ENCODE results near the gene FNDC3A. TPM values are rescaled to one million over a fixed set of nuclear protein-coding genes. Genes with fewer than 3 reads are reported as not detected.
"Not testable (repeated sequence)": the region's sequence is repeated elsewhere in the genome, so short reads cannot be mapped to it uniquely, and the experiment has no call there.

Gene FNDC3A
- total RNA-seq, 4 donors from 2014 or later, result 90.3 to 125 (median 111) TPM

DNA sequence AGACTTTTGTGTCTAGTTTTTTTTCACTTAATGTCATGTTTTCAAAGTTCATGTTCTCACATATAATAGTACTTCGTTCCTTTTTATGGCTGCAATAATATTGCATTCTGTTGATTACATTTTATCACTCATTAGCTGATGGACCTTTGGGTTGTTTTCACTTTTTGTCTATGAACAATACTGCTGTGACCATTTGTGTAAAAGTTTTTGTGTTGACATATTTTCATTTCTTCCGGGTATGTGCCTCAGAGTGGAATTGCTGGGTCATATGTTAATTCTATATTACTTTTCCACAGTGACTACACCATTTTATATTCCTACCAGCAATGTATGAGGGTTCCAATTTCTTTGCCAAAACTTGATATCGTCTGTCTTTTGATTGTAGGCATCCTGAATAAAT lies 158.6 kb downstream of the FNDC3A start:
- Histone ChIP-seq H3K36me3 (peaks cover 21 to 35% of the 10 kb centered on the region in 2 donors), H3K4me3 (replicated peaks in 1 of 3) (no peak overlapping the region), H3K27me3 (no peaks in the 10 kb centered on the region), H3K27ac (no peak overlapping the region), H3K4me1 (no peaks in the 10 kb centered on the region), H3K9me3 (no peaks in the 10 kb centered on the region)
- WGBS, 2 donors, result 96 to 97% methylated on average over 3 of the region's 3 CpGs
- intact Hi-C loops (cut with DNase I), result no loop called here
- DNase-seq, result no peak
- TF ChIP-seq, protein P1, sequence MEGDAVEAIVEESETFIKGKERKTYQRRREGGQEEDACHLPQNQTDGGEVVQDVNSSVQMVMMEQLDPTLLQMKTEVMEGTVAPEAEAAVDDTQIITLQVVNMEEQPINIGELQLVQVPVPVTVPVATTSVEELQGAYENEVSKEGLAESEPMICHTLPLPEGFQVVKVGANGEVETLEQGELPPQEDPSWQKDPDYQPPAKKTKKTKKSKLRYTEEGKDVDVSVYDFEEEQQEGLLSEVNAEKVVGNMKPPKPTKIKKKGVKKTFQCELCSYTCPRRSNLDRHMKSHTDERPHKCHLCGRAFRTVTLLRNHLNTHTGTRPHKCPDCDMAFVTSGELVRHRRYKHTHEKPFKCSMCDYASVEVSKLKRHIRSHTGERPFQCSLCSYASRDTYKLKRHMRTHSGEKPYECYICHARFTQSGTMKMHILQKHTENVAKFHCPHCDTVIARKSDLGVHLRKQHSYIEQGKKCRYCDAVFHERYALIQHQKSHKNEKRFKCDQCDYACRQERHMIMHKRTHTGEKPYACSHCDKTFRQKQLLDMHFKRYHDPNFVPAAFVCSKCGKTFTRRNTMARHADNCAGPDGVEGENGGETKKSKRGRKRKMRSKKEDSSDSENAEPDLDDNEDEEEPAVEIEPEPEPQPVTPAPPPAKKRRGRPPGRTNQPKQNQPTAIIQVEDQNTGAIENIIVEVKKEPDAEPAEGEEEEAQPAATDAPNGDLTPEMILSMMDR (IDR thresholded peaks at IDR 0.05), result no peak
- TF ChIP-seq POLR2A (IDR thresholded peaks at IDR 0.05), result no peak

DNA sequence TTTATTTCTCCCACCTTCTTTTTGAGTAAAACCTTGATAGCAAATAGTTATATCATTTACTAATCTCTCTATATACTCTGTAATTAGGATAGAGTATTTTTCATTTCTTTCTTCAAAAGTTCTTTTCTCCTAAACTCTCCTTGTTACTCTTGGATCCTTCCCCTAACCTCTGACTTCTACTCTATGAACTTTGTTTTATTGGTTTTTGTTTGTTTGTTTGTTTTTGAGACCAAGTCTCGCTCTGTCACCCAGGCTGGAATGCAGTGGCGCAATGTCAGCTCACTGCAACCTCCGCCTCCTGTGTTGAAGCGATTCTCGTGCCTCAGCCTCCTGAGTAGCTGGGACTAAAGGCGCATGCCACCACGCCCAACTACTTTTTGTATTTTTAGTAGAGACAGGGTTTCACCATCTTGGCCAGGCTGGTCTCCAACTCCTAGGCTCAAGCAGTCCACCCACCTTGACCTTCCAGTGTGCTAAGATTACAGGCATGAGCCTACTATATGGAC lies 161.5 kb downstream of the FNDC3A start:
- peaks cover 16 to 22% of the 10 kb centered on the region in 2 donors for H3K36me3 ChIP-seq
- H3K4me3 ChIP-seq (replicated peaks in 1 of 3); DNase-seq; H3K27ac ChIP-seq; H3K4me1 ChIP-seq; H3K27me3 ChIP-seq; intact Hi-C loops (cut with DNase I); H3K9me3 ChIP-seq: not testable (repeated sequence)
- WGBS, 2 donors, result 97 to 99% methylated on average over 7 of the region's 7 CpGs

DNA sequence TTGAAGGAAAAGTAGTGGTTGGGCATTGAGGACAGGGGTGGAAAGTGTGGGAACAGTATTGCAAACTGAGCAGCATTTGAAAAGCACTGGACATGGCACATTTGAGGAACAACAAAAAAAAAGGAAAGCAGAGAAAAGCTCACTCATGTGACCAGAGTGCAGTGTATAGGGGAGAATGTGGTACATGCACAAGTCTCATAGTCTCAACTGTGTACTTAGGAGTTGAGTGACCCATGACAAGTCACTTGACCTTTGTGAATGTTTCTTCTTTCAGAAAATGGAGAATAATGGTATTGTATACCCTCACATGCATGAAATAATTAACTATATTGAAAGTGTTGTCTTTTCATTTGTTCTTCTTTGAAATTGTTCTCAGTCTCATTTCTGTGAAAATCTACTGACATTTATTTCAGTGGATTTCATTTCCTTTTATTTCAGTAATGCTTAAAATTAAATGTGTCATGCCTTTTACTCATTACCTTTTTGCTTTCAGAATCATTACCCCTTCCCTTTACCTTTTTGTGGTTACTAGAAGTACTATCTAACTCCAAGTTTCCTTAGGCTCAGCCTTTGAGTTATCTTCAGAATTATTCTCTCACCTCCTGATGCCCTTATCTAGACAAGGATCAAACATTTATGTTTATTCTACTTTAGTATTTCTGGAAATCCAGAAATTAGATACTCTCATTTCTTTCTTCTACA lies 165.3 kb downstream of the FNDC3A start:
- intact Hi-C loops (cut with DNase I), result no loop called here
- peaks cover 10 to 13% of the 10 kb centered on the region in 2 donors for H3K36me3 ChIP-seq
- H3K9me3 ChIP-seq, result no peaks in the 10 kb centered on the region
- H3K27ac ChIP-seq, result peak overlapping the region in 1 of 3 donors; percentile 5
- DNase-seq, result no peak
- H3K4me1 ChIP-seq, result peaks cover 7 to 9% of the 10 kb centered on the region in 2 donors
- TF ChIP-seq, protein P1 (IDR thresholded peaks at IDR 0.05), result no peak
- no peak for TF ChIP-seq POLR2A (IDR thresholded peaks at IDR 0.05)
- no peak overlapping the region for H3K4me3 ChIP-seq (replicated peaks in 1 of 3)
- no peaks in the 10 kb centered on the region for H3K27me3 ChIP-seq

DNA sequence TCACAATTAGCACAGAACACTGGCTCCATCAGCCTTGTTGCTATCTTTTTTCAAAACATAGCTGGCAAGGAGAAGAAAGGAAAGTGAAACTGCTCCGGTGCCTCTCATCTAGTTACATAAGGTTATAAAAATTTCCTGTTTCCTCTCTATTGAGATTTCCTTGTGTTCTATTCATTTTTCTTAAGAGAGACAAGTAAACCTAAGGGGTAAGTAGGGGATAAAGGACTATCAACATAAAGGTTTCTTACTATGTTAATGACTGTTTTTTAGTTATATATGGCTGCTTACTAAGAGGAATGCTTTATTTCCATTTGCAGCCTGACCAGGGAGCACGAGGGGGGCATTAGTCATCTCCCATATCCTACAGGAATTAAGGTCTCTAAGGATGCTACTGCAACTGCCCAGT lies 171.2 kb downstream of the FNDC3A start:
- Histone ChIP-seq H3K27me3 (no peaks in the 10 kb centered on the region), H3K4me3 (replicated peaks in 1 of 3) (no peak overlapping the region), H3K36me3 (peaks cover 7 to 13% of the 10 kb centered on the region in 2 donors), H3K4me1 (peaks cover 4 to 9% of the 10 kb centered on the region in 2 donors), H3K27ac (peak overlapping the region; percentile 6 to 55 (median 51)), H3K9me3 (no peaks in the 10 kb centered on the region)
- TF ChIP-seq POLR2A (IDR thresholded peaks at IDR 0.05), result no peak
- TF ChIP-seq, protein P1 (IDR thresholded peaks at IDR 0.05), result no peak
- 44 to 65% methylated on average over 2 of the region's 2 CpGs for WGBS, 2 donors
- intact Hi-C loops (cut with DNase I), result no loop called here
- no peak for DNase-seq

DNA sequence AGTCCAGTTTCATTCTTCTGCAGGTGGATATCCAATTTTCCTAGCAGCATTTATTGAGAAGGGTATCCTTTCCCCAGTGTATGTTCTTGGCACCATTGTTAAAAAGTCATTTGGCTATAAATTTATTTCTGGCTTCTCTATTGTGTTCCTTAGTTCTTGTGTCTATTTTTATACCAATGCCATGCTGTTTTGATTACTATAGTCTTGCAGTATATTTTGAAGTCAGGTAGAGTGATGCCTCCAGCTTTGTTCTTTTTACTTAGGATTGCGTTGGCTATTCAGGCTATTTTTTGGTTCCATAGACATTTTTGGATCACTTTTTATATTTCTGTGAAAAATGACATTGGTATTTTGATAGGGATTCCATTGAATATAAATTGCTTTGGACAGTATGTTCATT lies 172.7 kb downstream of the FNDC3A start:
- Histone ChIP-seq H3K4me1 (peaks cover 4 to 9% of the 10 kb centered on the region in 2 donors), H3K27ac (no peak overlapping the region), H3K36me3 (peaks cover 7 to 13% of the 10 kb centered on the region in 2 donors), H3K27me3 (no peaks in the 10 kb centered on the region), H3K4me3 (replicated peaks in 1 of 3) (no peak overlapping the region), H3K9me3 (no peaks in the 10 kb centered on the region)
- no peak for DNase-seq
- WGBS, 2 donors, result 100% methylated on average over 1 of the region's 1 CpG
- TF ChIP-seq, protein P1 (IDR thresholded peaks at IDR 0.05), result no peak
- no peak for TF ChIP-seq POLR2A (IDR thresholded peaks at IDR 0.05)
- intact Hi-C loops (cut with DNase I), result no loop called here

DNA sequence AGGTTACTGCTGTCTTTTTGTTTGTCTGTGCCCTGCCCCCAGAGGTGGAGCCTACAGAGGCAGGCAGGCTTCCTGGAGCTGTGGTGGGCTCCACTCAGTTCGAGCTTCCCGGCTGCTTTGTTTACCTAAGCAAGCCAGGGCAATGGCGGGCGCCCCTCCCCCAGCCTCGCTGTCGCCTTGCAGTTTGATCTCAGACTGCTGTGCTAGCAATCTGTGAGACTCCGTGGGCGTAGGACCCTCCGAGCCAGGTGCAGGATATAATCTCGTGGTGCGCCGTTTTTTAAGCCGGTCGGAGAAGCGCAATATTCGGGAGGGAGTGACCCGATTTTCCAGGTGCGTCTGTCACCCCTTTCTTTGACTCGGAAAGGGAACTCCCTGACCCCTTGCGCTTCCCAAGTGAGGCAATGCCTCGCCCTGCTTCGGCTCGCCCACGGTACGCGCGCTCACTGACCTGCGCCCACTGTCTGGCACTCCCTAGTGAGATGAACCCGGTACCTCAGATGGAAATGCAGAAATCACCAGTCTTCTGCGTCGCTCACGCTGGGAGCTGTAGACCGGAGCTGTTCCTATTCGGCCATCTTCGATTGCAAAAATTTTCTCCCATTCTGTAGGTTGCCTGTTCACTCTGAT lies 182.4 kb downstream of the FNDC3A start:
- DNase-seq; H3K4me1 ChIP-seq; intact Hi-C loops (cut with DNase I); H3K4me3 ChIP-seq (replicated peaks in 1 of 3); H3K36me3 ChIP-seq; H3K27me3 ChIP-seq; H3K27ac ChIP-seq; H3K9me3 ChIP-seq: not testable (repeated sequence)
- WGBS, 2 donors, result 94 to 98% methylated on average over 26 to 33 of the region's 35 CpGs

DNA sequence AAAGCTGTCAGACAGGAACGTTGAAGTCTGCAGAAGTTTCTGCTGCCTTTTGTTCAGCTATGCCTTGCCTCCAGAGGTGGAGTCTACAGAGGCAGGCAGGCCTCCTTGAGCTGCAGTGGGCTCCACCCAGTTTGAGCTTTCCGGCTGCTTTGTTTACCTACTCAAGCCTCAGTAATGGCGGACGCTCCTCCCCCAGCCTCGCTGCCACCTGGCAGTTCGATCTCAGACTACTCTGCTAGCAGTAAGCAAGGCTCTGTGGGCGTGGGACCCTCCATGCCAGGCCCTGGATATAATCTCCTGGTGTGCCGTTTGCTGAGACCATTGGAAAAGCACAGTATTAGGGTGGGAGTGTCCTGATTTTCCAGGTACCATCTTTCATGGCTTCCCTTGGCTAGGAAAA lies 187.4 kb downstream of the FNDC3A start:
- 96 to 97% methylated on average over 7 to 8 of the region's 8 CpGs for WGBS, 2 donors
- H3K4me3 ChIP-seq (replicated peaks in 1 of 3); H3K9me3 ChIP-seq; H3K27ac ChIP-seq; H3K4me1 ChIP-seq; H3K27me3 ChIP-seq; DNase-seq; intact Hi-C loops (cut with DNase I): not testable (repeated sequence)
- peaks cover 9 to 17% of the 10 kb centered on the region in 2 donors for H3K36me3 ChIP-seq

All from thyroid gland (tissue), 4 donors.